Trophoblast cell (in vitro differentiated cells and primary cell): ENCODE data around the gene USB1. TPM values are rescaled to one million over a fixed set of nuclear protein-coding genes. Genes with fewer than 3 reads are reported as not detected.

Source experiments
- DNase-seq, 2 donors: peaks; one replicate each; pipeline ENCODE4 v3.0.0-alpha.2; 2016
- H2AFZ ChIP-seq: 2 replicates; pipeline ENCODE4 v1.6.1; 2013; ENCODE audit warnings: low read length, moderate library complexity, mild to moderate bottlenecking; ENCODE audit not compliant: insufficient read depth, poor library complexity
- H2AK5ac ChIP-seq: 2 replicates; pipeline ENCODE4 v1.6.1; 2013; ENCODE audit warnings: mild to moderate bottlenecking, low read length
- H2BK120ac ChIP-seq: 2 replicates; pipeline ENCODE4 v1.6.1; 2013; ENCODE audit warnings: low read length, mild to moderate bottlenecking, moderate library complexity; ENCODE audit not compliant: insufficient read depth, poor library complexity
- H2BK12ac ChIP-seq: 2 replicates; pipeline ENCODE4 v1.6.1; 2013; ENCODE audit warnings: mild to moderate bottlenecking, low read length, moderate library complexity
- H2BK5ac ChIP-seq: 2 replicates; pipeline ENCODE4 v1.6.1; 2013; ENCODE audit warnings: low read length, low read depth, moderate library complexity, mild to moderate bottlenecking; ENCODE audit not compliant: poor library complexity
- H3K14ac ChIP-seq: 2 replicates; pipeline ENCODE4 v1.6.1; 2013; ENCODE audit warnings: mild to moderate bottlenecking, low read length
- H3K18ac ChIP-seq: 2 replicates; pipeline ENCODE4 v1.6.1; 2013; ENCODE audit warnings: mild to moderate bottlenecking, low read length
- H3K23ac ChIP-seq: 2 replicates; pipeline ENCODE4 v1.6.1; 2013; ENCODE audit warnings: low read length
- H3K27ac ChIP-seq: 2 replicates; pipeline ENCODE4 v1.5.1; 2013; ENCODE audit warnings: low read depth, mild to moderate bottlenecking, inconsistent platforms, low read length, moderate library complexity
- H3K27me3 ChIP-seq: 2 replicates; pipeline ENCODE4 v1.6.1; 2013; ENCODE audit warnings: inconsistent platforms, mild to moderate bottlenecking, low read length, moderate library complexity; ENCODE audit not compliant: insufficient read depth
- H3K36me3 ChIP-seq, 2 experiments: 1 replicate in 1 of 2; 2 replicates in 1 of 2; pipeline ENCODE4 v1.6.1; 2013; ENCODE audit warnings: low read length in 2 of 2, mild to moderate bottlenecking in 2 of 2, moderate library complexity in 1 of 2; ENCODE audit not compliant: insufficient read depth in 2 of 2, control insufficient read depth in 1 of 2
- H3K4ac ChIP-seq: 2 replicates; pipeline ENCODE4 v1.6.1; 2013; ENCODE audit warnings: low read depth, mild to moderate bottlenecking, low read length, moderate library complexity
- H3K4me1 ChIP-seq, 2 experiments: 1 replicate in 1 of 2; 2 replicates in 1 of 2; pipeline ENCODE4 v1.6.1; 2013; ENCODE audit warnings: low read length in 2 of 2, mild to moderate bottlenecking in 2 of 2, moderate library complexity in 1 of 2; ENCODE audit not compliant: insufficient read depth in 2 of 2, control insufficient read depth in 1 of 2
- H3K4me2 ChIP-seq: 2 replicates; pipeline ENCODE4 v1.6.1; 2013; ENCODE audit warnings: inconsistent platforms, mild to moderate bottlenecking, low read length, moderate library complexity
- H3K4me3 ChIP-seq: 2 replicates; pipeline ENCODE4 v1.5.1; 2013; ENCODE audit warnings: mild to moderate bottlenecking, low read depth, low read length, inconsistent platforms
- H3K79me1 ChIP-seq: one replicate; pipeline ENCODE4 v1.6.1; 2013; ENCODE audit warnings: low read length
- H3K79me2 ChIP-seq: 2 replicates; pipeline ENCODE4 v1.6.1; 2013; ENCODE audit warnings: low read length, mild to moderate bottlenecking; ENCODE audit not compliant: control insufficient read depth, insufficient read depth, poor library complexity
- H3K9ac ChIP-seq: 2 replicates; pipeline ENCODE4 v1.6.1; 2013; ENCODE audit warnings: mild to moderate bottlenecking, low read length
- H3K9me3 ChIP-seq: 2 replicates; pipeline ENCODE4 v1.6.1; 2013; ENCODE audit warnings: low read depth, mild to moderate bottlenecking, control low read depth, inconsistent platforms, low read length; ENCODE audit not compliant: insufficient read depth
- H4K12ac ChIP-seq: 2 replicates; pipeline ENCODE4 v1.6.1; 2013; ENCODE audit warnings: low read depth, mild to moderate bottlenecking, low read length, moderate library complexity
- H4K8ac ChIP-seq: 2 replicates; pipeline ENCODE4 v1.6.1; 2013; ENCODE audit warnings: low read depth, mild to moderate bottlenecking, low read length, moderate library complexity
- H4K91ac ChIP-seq: one replicate; pipeline ENCODE4 v1.6.1; 2013; ENCODE audit warnings: low read depth, mild to moderate bottlenecking, low read length, moderate library complexity
- WGBS: extraction: QIAGEN DNeasy Blood & Tissue Kit; methylation state at CpG from one replicate; pipeline ENCODE4 v1.1.7; 2013; ENCODE audit warnings: missing lambda C conversion rate; ENCODE audit not compliant: insufficient read length, insufficient coverage; ENCODE audit errors: extremely low coverage; 5-methylcytosine and 5-hydroxymethylcytosine counted together
- polyA plus RNA-seq: library from polyadenylated mRNA; stranded (reverse); fragments of 200-250 nt; gene quantifications from 2 replicates; pipeline ENCODE4 v1.2.3, GENCODE V29; 2013

USB1 gene
- polyA plus RNA-seq = 36.6 and 37.1 TPM in 2 replicates

- no peaks in the 10 kb centered on the region for H3K27me3 ChIP-seq
- H3K4me1 ChIP-seq = peaks cover 8 to 14% of the 10 kb centered on the region in 2 experiments
- H3K4me2 ChIP-seq = peak within 1 kb of the TSS; percentile 100
- H2BK120ac ChIP-seq = peak within 1 kb of the TSS; percentile 61
- H3K27ac ChIP-seq = peak within 1 kb of the TSS; percentile 65
- peaks cover 4% of the 10 kb centered on the region for H3K79me2 ChIP-seq
- peak within 1 kb of the TSS; percentile 89 for H3K4me3 ChIP-seq
- peak; percentile 93 to 94 for DNase-seq
- H2BK12ac ChIP-seq = no peak within 1 kb of the TSS
- peak within 1 kb of the TSS; percentile 76 for H4K91ac ChIP-seq
- H3K9me3 ChIP-seq = no peaks in the 10 kb centered on the region
- peak within 1 kb of the TSS; percentile 98 for H4K8ac ChIP-seq
- peak within 1 kb of the TSS; percentile 93 for H4K12ac ChIP-seq
- H3K4ac ChIP-seq = peak within 1 kb of the TSS; percentile 81
- no peak within 1 kb of the TSS for H3K23ac ChIP-seq
- peak within 1 kb of the TSS; percentile 81 for H3K9ac ChIP-seq
- H2AK5ac ChIP-seq = no peak within 1 kb of the TSS
- H3K36me3 ChIP-seq = peaks cover 29 to 35% of the 10 kb centered on the region in 2 experiments
- H3K79me1 ChIP-seq = peaks cover 8% of the 10 kb centered on the region
- WGBS = no CpG with 5 or more reads among the region's 81 CpGs
- peak within 1 kb of the TSS; percentile 94 for H3K18ac ChIP-seq
- H2BK5ac ChIP-seq = peak within 1 kb of the TSS; percentile 50
- H2AFZ ChIP-seq = peak within 1 kb of the TSS; percentile 99
- peak within 1 kb of the TSS; percentile 94 for H3K14ac ChIP-seq
Measured at GRCh38 chr16:58000706-58001676, at the start of gene USB1. Gene USB1, plus strand, starts transcription at chr16:58001407. Its CDS starts 77 bp downstream, at chr16:58001484.

- Histone ChIP-seq H3K79me2 (no peaks in the 10 kb centered on the region), H3K23ac (no peak overlapping the region), H3K4me2 (no peak overlapping the region), H3K9me3 (no peaks in the 10 kb centered on the region), H4K91ac (no peak overlapping the region), H3K27me3 (no peaks in the 10 kb centered on the region), H3K36me3 (no peaks in the 10 kb centered on the region), H4K12ac (no peak overlapping the region), H3K4me1 (peaks cover 2 to 4% of the 10 kb centered on the region in 2 experiments), H3K4ac (no peak overlapping the region), H2AFZ (no peak overlapping the region), H3K18ac (no peak overlapping the region), H4K8ac (no peak overlapping the region), H2AK5ac (no peak overlapping the region), H3K14ac (no peak overlapping the region), H3K79me1 (peaks cover under 1% of the 10 kb centered on the region), H2BK12ac (no peak overlapping the region), H2BK5ac (no peak overlapping the region), H3K27ac (no peak overlapping the region), H2BK120ac (no peak overlapping the region), H3K9ac (no peak overlapping the region), H3K4me3 (no peak overlapping the region)
- WGBS = no CpG with 5 or more reads among the region's 9 CpGs
- DNase-seq = no peak
Measured at GRCh38 chr16:57952909-57953308, 48.3 kb upstream of the USB1 start.

GRCh38 chr16:57953857-57954256 is 47.4 kb upstream of the USB1 start:
- H3K4me1 ChIP-seq = peaks cover 10 to 12% of the 10 kb centered on the region in 2 experiments
- WGBS = no CpG with 5 or more reads among the region's 1 CpG
- H3K4ac ChIP-seq = no peak overlapping the region
- peaks cover 6% of the 10 kb centered on the region for H3K79me1 ChIP-seq
- no peak overlapping the region for H4K12ac ChIP-seq
- no peak overlapping the region for H4K91ac ChIP-seq
- H3K36me3 ChIP-seq = no peaks in the 10 kb centered on the region
- no peak overlapping the region for H2BK5ac ChIP-seq
- no peak for DNase-seq
- H4K8ac ChIP-seq = no peak overlapping the region
- H2BK12ac ChIP-seq = no peak overlapping the region
- no peaks in the 10 kb centered on the region for H3K27me3 ChIP-seq
- H3K14ac ChIP-seq = no peak overlapping the region
- H3K4me2 ChIP-seq = no peak overlapping the region
- H2AK5ac ChIP-seq = no peak overlapping the region
- no peak overlapping the region for H2BK120ac ChIP-seq
- no peak overlapping the region for H3K18ac ChIP-seq
- H3K9ac ChIP-seq = no peak overlapping the region
- peaks cover 2% of the 10 kb centered on the region for H3K79me2 ChIP-seq
- H3K27ac ChIP-seq = no peak overlapping the region
- H3K23ac ChIP-seq = no peak overlapping the region
- no peaks in the 10 kb centered on the region for H3K9me3 ChIP-seq
- H2AFZ ChIP-seq = no peak overlapping the region
- H3K4me3 ChIP-seq = no peak overlapping the region

GRCh38 chr16:57955572-57956188 is 45.5 kb upstream of the USB1 start:
- Histone ChIP-seq H2AFZ (no peak overlapping the region), H2BK5ac (no peak overlapping the region), H3K4me2 (no peak overlapping the region), H2BK120ac (no peak overlapping the region), H3K4me1 (peaks cover 21 to 24% of the 10 kb centered on the region in 2 experiments), H3K27me3 (no peaks in the 10 kb centered on the region), H4K91ac (no peak overlapping the region), H3K4ac (no peak overlapping the region), H3K79me2 (peaks cover 2% of the 10 kb centered on the region), H2BK12ac (no peak overlapping the region), H3K23ac (no peak overlapping the region), H3K9ac (no peak overlapping the region), H3K18ac (no peak overlapping the region), H4K12ac (no peak overlapping the region), H3K4me3 (no peak overlapping the region), H3K27ac (no peak overlapping the region), H3K14ac (no peak overlapping the region), H3K9me3 (no peaks in the 10 kb centered on the region), H3K79me1 (peaks cover 12% of the 10 kb centered on the region), H4K8ac (no peak overlapping the region), H2AK5ac (no peak overlapping the region), H3K36me3 (no peaks in the 10 kb centered on the region)
- WGBS = no CpG with 5 or more reads among the region's 12 CpGs
- DNase-seq = no peak
